B cell (primary cell): Measurements from ENCODE around the gene DDRGK1. TPM values are rescaled to one million over a fixed set of nuclear protein-coding genes. Genes with fewer than 3 reads are reported as not detected.
A peak's percentile ranks its signal among the peaks of the same experiment; 100 is the strongest.

Experiments
- ATAC-seq: fragments of 200-7000 bp; cut with Tn5 transposase; one replicate; pipeline ENCODE4 v1.10.0; 2021; ENCODE audit warnings: low read depth, mild to moderate bottlenecking, moderate number of reproducible peaks, moderate library complexity
- CTCF ChIA-PET: fragments of 350-600 bp; sonication (Branson Sonifier 250); formaldehyde crosslinking; loops from one replicate; lab custom pipeline; 2021; ENCODE audit warnings: antibody characterized with exemption, inconsistent platforms; lab: Charles Lee
- POLR2A ChIA-PET: fragments of 350-600 bp; sonication (Branson Sonifier 250); formaldehyde crosslinking; loops from one replicate; lab custom pipeline; 2021; ENCODE audit warnings: antibody characterized with exemption; lab: Charles Lee
- DNase-seq: peaks from one replicate; pipeline ENCODE4 v3.0.0; 2013
- H2AFZ ChIP-seq: 2 replicates; pipeline ENCODE4 v1.6.1; 2012; ENCODE audit warnings: mild to moderate bottlenecking, low read depth, low read length; ENCODE audit not compliant: insufficient read depth, poor library complexity, severe bottlenecking
- H3K27ac ChIP-seq, 2 donors: 1 replicate in 1 of 2; 2 replicates in 1 of 2; pipeline ENCODE4 v1.5.1; 2012 to 2013; ENCODE audit warnings: low read length in 2 of 2, mild to moderate bottlenecking in 2 of 2, moderate library complexity in 1 of 2
- H3K27me3 ChIP-seq, 4 experiments: fragments of 200-600 bp in 1 of 4; sonication (generic) in 1 of 4; replicated peaks in 1 of 4; 1 replicate in 2 of 4; 2 replicates in 2 of 4; pipeline versions ENCODE4 v1.6.1 to v1.7.0; 2013 to 2016; ENCODE audit warnings: low read length in 3 of 4, mild to moderate bottlenecking in 2 of 4, mixed read lengths in 1 of 4, moderate library complexity in 1 of 4; ENCODE audit not compliant: insufficient read depth in 4 of 4, control insufficient read depth in 3 of 4; ENCODE audit errors: control extremely low read depth in 1 of 4
- H3K36me3 ChIP-seq, 2 experiments: replicated peaks in 1 of 2; 1 replicate in 1 of 2; 2 replicates in 1 of 2; pipeline versions ENCODE4 v1.6.1 to v1.7.1; 2013; ENCODE audit warnings: low read length in 1 of 2; ENCODE audit not compliant: insufficient read depth in 2 of 2, control insufficient read depth in 1 of 2; ENCODE audit errors: control extremely low read depth in 1 of 2, extremely low read depth in 1 of 2
- H3K4me1 ChIP-seq, 2 donors: fragments of 200-600 bp in 1 of 2; sonication (generic) in 1 of 2; 1 replicate in 1 of 2; 2 replicates in 1 of 2; pipeline versions ENCODE4 v1.5.1 to v1.6.1; 2013 to 2017; ENCODE audit warnings: low read length in 2 of 2; ENCODE audit not compliant: control insufficient read depth in 2 of 2, insufficient read depth in 2 of 2
- H3K4me2 ChIP-seq: replicated peaks from 2 replicates; pipeline ENCODE3; 2012; ENCODE audit warnings: mild to moderate bottlenecking, low read depth, low read length; ENCODE audit not compliant: poor library complexity, severe bottlenecking
- H3K4me3 ChIP-seq, 5 experiments: fragments of 200-600 bp in 1 of 5; sonication (generic) in 1 of 5; 1 replicate in 3 of 5; 2 replicates in 2 of 5; pipeline versions ENCODE4 v1.5.1 to v1.7.0; 2011 to 2016; ENCODE audit warnings: low read length in 4 of 5, mild to moderate bottlenecking in 4 of 5, low read depth in 2 of 5, control low read depth in 1 of 5, moderate library complexity in 1 of 5; ENCODE audit not compliant: insufficient read depth in 1 of 5; ENCODE audit errors: control extremely low read depth in 1 of 5, extremely low read depth in 1 of 5
- H3K79me2 ChIP-seq: fragments of 200-600 bp; sonication (generic); one replicate; pipeline ENCODE4 v1.6.0; 2016; ENCODE audit warnings: low read length; ENCODE audit not compliant: control insufficient read depth, insufficient read depth
- H3K9ac ChIP-seq: fragments of 200-600 bp; sonication (generic); 2 replicates; pipeline ENCODE4 v1.6.1; 2017; ENCODE audit warnings: mild to moderate bottlenecking, low read length, moderate library complexity
- H3K9me3 ChIP-seq, 3 donors: one replicate each; pipeline versions ENCODE4 v1.6.1 to v1.7.1; 2013; ENCODE audit warnings: low read length in 2 of 3; ENCODE audit not compliant: control insufficient read depth in 2 of 3, insufficient read depth in 1 of 3; ENCODE audit errors: control extremely low read depth in 1 of 3
- H4K20me1 ChIP-seq: 2 replicates; pipeline ENCODE4 v1.6.0; 2012; ENCODE audit warnings: mild to moderate bottlenecking, low read length; ENCODE audit not compliant: insufficient read depth, control insufficient read depth, poor library complexity, severe bottlenecking
- H3K27ac Mint-ChIP-seq: one replicate; pipeline ENCODE4 v1.8.0; 2021; ENCODE audit warnings: mixed read lengths
- H3K27me3 Mint-ChIP-seq: one replicate; pipeline ENCODE4 v1.8.0; 2021; ENCODE audit warnings: mixed read lengths
- H3K4me1 Mint-ChIP-seq: one replicate; pipeline ENCODE4 v1.8.0; 2021; ENCODE audit warnings: mixed read lengths
- H3K4me3 Mint-ChIP-seq: one replicate; pipeline ENCODE4 v1.8.0; 2021; ENCODE audit warnings: mixed read lengths
- H3K9me3 Mint-ChIP-seq: one replicate; pipeline ENCODE4 v1.8.0; 2022; ENCODE audit warnings: mixed read lengths; ENCODE audit not compliant: insufficient read depth
- CTCF ChIP-seq: fragments of 200-600 bp; IDR thresholded peaks from one replicate; pipeline ENCODE4 v1.8.0; 2022; ENCODE audit warnings: antibody characterized with exemption, mild to moderate bottlenecking
- EZH2 ChIP-seq: IDR thresholded peaks from 2 replicates; pipeline ENCODE4 v1.6.1; 2012; ENCODE audit warnings: borderline replicate concordance, low read depth, mild to moderate bottlenecking, moderate library complexity, low read length; ENCODE audit not compliant: insufficient read depth, poor library complexity, severe bottlenecking
- WGBS: methylation state at CpG from one replicate; pipeline ENCODE4 v1.1.5; 2013; ENCODE audit warnings: missing lambda C conversion rate; ENCODE audit not compliant: insufficient coverage; 5-methylcytosine and 5-hydroxymethylcytosine counted together
- intact Hi-C: fragments of 100-400 bp; cut with micrococcal nuclease; formaldehyde crosslinking; loops from one replicate; pipeline ENCODE4 v1.10.0; 2022
- polyA plus RNA-seq: library from polyadenylated mRNA; depleted of rRNA; stranded (reverse); fragments of >200 nt; gene quantifications from 2 replicates; pipeline ENCODE4 v1.2.3, GENCODE V29; 2012
- total RNA-seq, 2 donors: library from RNA; stranded (reverse); fragments of 120-200 nt in 1 of 2; gene quantifications; 1 replicate in 1 of 2; 2 replicates in 1 of 2; pipeline versions ENCODE4 v1.2.3 to v1.2.4, GENCODE V29; 2013 to 2022

The DDRGK1 gene
- total and polyA plus RNA-seq, 2 donors (not counting 1 experiment from before 2014, with no cell fraction given) = 35.6 to 51.9 TPM

GRCh38 chr20:3239867-3240775, 35.6 kb upstream of the DDRGK1 start:
- H3K9me3 Mint-ChIP-seq = no peaks in the 10 kb centered on the region

More at GRCh38 chr20:3239867-3240775, 35.6 kb upstream of the DDRGK1 start:
- ATAC-seq (no peak), DNase-seq (peak; percentile 50)
- H3K4me1 ChIP-seq = peaks cover 18 to 22% of the 10 kb centered on the region in 2 donors
- 19% methylated on average over 52 of the region's 54 CpGs for WGBS
- H3K27ac ChIP-seq = no peak overlapping the region
- Mint-ChIP-seq H3K27ac (peak overlapping the region; percentile 15), H3K4me3 (peak overlapping the region; percentile 92), H3K4me1 (peaks cover 19% of the 10 kb centered on the region), H3K27me3 (peaks cover 46% of the 10 kb centered on the region)
- H2AFZ ChIP-seq = peak overlapping the region; percentile 79
- H3K79me2 ChIP-seq = no peaks in the 10 kb centered on the region
- peaks cover 0 to 19% (median 0%) of the 10 kb centered on the region in 3 donors for H3K9me3 ChIP-seq
- intact Hi-C loops = loop anchor here (2.0 kb wide), 1 partner anchor 17 kb away; no protein-coding TSS in a partner anchor
- H3K4me2 ChIP-seq = peak overlapping the region; percentile 82
- no peaks in the 10 kb centered on the region for H3K36me3 ChIP-seq
- POLR2A ChIA-PET = no interaction called here
- H3K27me3 ChIP-seq = peaks cover 0 to 63% (median 23%) of the 10 kb centered on the region in 4 experiments
- H3K9ac ChIP-seq = peak overlapping the region; percentile 67
- H3K4me3 ChIP-seq = peak overlapping the region; percentile 21 to 64 (median 56)
- TF ChIP-seq EZH2 = no peak
- no peak for TF ChIP-seq CTCF
- CTCF ChIA-PET = interaction anchor here (1.0 to 2.3 kb wide), 3 partner anchors 9 to 21 kb away, joined by 4 to 6 read pairs (median 4); no protein-coding TSS in a partner anchor
- H4K20me1 ChIP-seq = no peaks in the 10 kb centered on the region
